Body of pancreas (tissue), 4 donors: Measurements from ENCODE around the gene FBXW12.

Source experiments
- POLR2A ChIP-seq, 3 donors: fragments of 450-650 bp; IDR thresholded peaks; one replicate each; pipeline ENCODE4 v1.6.1; 2016; ENCODE audit warnings: antibody characterized with exemption in 3 of 3, mild to moderate bottlenecking in 2 of 3
- TF ChIP-seq, protein P1 (sequence below), 7 experiments: fragments of 450-650 bp in 4 of 7; fragments of 200-600 bp in 3 of 7; sonication (generic) in 3 of 7; IDR thresholded peaks; one replicate each; pipeline ENCODE4 v1.5.1; 2016 to 2019; ENCODE audit warnings: antibody characterized with exemption in 7 of 7

DNA sequence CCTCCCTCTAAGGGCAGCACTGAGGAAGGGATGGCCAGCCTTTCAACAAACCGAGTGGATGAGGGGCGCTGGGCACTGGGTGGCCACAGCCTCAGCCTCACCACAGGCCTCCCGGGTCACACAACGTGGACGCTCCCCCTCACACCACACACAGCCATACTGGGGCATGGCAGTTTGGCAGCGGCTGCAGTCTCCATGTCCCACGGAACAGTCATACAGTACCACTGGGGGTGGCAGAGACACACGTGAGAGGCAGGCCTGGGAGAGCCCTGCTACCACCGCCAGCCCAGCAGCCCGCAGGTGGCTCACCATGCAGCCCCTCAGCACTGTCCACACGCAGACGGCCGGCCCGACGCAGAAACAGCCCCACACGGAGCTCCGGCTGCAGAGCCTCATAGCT, 46.1 kb downstream of the FBXW12 start:
- TF ChIP-seq, protein P1, sequence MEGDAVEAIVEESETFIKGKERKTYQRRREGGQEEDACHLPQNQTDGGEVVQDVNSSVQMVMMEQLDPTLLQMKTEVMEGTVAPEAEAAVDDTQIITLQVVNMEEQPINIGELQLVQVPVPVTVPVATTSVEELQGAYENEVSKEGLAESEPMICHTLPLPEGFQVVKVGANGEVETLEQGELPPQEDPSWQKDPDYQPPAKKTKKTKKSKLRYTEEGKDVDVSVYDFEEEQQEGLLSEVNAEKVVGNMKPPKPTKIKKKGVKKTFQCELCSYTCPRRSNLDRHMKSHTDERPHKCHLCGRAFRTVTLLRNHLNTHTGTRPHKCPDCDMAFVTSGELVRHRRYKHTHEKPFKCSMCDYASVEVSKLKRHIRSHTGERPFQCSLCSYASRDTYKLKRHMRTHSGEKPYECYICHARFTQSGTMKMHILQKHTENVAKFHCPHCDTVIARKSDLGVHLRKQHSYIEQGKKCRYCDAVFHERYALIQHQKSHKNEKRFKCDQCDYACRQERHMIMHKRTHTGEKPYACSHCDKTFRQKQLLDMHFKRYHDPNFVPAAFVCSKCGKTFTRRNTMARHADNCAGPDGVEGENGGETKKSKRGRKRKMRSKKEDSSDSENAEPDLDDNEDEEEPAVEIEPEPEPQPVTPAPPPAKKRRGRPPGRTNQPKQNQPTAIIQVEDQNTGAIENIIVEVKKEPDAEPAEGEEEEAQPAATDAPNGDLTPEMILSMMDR (IDR thresholded peaks at IDR 0.05): no peak
- TF ChIP-seq POLR2A (IDR thresholded peaks at IDR 0.05): no peak
